DND-41 (cell line): ENCODE measurements around the gene NOS1AP.

ENCODE experiments used
- EZH2 ChIP-seq: IDR thresholded peaks from 3 replicates; pipeline ENCODE4 v1.6.1; 2012; ENCODE audit warnings: borderline replicate concordance, low read depth, mild to moderate bottlenecking, moderate library complexity, low read length, inconsistent platforms; ENCODE audit not compliant: severe bottlenecking
- TF ChIP-seq, protein P1 (sequence below): IDR thresholded peaks from 2 replicates; pipeline ENCODE4 v1.5.1; 2012; ENCODE audit warnings: borderline replicate concordance, low read length, moderate library complexity, mild to moderate bottlenecking; ENCODE audit not compliant: poor library complexity, severe bottlenecking; ENCODE audit errors: extremely low read depth

DNA sequence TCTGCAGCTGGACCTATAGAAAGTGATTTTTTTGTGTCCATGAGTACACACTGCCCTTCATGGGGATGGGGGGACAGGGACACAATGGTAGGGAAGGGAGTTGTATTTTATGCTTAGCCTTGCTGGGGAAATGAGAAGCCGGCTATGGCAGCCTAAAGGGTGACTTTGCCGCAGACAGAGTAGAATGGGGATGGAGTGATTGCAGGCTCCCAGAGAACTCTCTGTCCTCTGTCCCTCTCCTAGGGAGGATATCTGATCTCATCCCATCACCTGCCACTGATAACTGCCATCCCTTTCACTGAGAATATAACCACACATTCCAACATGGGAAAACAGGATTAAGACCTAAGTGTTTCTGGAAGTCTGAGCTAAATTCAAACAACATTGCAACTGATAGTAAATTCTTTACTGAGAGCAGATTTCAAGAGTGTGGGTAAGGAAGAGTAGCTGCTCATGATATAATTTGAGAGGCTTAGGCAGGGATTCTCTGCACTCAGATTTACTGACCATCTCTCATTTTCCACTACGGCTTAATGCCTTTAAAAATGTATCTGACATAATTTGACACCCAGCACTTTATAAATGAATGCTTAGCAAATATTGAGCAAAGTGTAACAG lies 328.6 kb downstream of the NOS1AP start:
- TF ChIP-seq EZH2, result no peak
- TF ChIP-seq, protein P1, sequence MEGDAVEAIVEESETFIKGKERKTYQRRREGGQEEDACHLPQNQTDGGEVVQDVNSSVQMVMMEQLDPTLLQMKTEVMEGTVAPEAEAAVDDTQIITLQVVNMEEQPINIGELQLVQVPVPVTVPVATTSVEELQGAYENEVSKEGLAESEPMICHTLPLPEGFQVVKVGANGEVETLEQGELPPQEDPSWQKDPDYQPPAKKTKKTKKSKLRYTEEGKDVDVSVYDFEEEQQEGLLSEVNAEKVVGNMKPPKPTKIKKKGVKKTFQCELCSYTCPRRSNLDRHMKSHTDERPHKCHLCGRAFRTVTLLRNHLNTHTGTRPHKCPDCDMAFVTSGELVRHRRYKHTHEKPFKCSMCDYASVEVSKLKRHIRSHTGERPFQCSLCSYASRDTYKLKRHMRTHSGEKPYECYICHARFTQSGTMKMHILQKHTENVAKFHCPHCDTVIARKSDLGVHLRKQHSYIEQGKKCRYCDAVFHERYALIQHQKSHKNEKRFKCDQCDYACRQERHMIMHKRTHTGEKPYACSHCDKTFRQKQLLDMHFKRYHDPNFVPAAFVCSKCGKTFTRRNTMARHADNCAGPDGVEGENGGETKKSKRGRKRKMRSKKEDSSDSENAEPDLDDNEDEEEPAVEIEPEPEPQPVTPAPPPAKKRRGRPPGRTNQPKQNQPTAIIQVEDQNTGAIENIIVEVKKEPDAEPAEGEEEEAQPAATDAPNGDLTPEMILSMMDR, result no peak
